HCT116 (cell line): ENCODE data around the gene PJA1. TPM values are rescaled to one million over a fixed set of nuclear protein-coding genes. Genes with fewer than 3 reads are reported as not detected.

ENCODE experiments used
- ATAC-seq: fragments of 200-7000 bp; cut with Tn5 transposase; 2 replicates; pipeline ENCODE4 v1.9.1; 2020; ENCODE audit warnings: mild to moderate bottlenecking, moderate library complexity
- BruUV-seq: library from RNA; stranded (reverse); fragments of 400-500 nt; replicated peaks from 2 replicates; lab custom pipeline; 2021; lab: Mats Ljungman, UMichigan
- CTCF ChIA-PET: fragments of 300-600 bp; sonication (Branson Sonifier 250); formaldehyde crosslinking; loops from one replicate; lab custom pipeline; 2021; ENCODE audit warnings: antibody characterized with exemption; lab: Charles Lee
- POLR2A ChIA-PET: fragments of 300-600, 350-600 bp; sonication (Branson Sonifier 250); formaldehyde crosslinking; loops from one replicate; lab custom pipeline; 2021; ENCODE audit warnings: antibody characterized with exemption; lab: Charles Lee
- RAD21 ChIA-PET, 2 experiments: fragments of 300-600 bp; sonication (Branson Sonifier 250); formaldehyde crosslinking; loops; one replicate each; lab custom pipeline; 2023; ENCODE audit warnings: low total read pairs in 2 of 2; ENCODE audit not compliant: uncharacterized antibody in 2 of 2, unreplicated experiment in 2 of 2, low non-redundant PET in 1 of 2; lab: Charles Lee
- DNase-seq: peaks from one replicate; pipeline ENCODE4 v3.0.0-alpha.2; 2010; ENCODE audit warnings: low read depth, low spot score
- H2AFZ ChIP-seq: fragments of 200-600 bp; shearing (Covaris generic), sonication (generic); 2 replicates; pipeline ENCODE4 v1.6.1; 2017; ENCODE audit warnings: low read depth, mixed run types, mixed read lengths, antibody characterized with exemption, low read length; ENCODE audit not compliant: poor library complexity, severe bottlenecking
- H3K27ac ChIP-seq: 2 replicates; pipeline ENCODE4 v1.5.1; 2012; ENCODE audit warnings: low read depth, low read length
- H3K27me3 ChIP-seq: fragments of 200-600 bp; sonication (generic); 2 replicates; pipeline ENCODE4 v1.6.1; 2016; ENCODE audit warnings: mixed run types, low read length, mixed read lengths; ENCODE audit not compliant: insufficient read depth
- H3K36me3 ChIP-seq, 2 experiments: fragments of 200-500 bp in 1 of 2; fragments of 200-600 bp in 1 of 2; sonication (Bioruptor generic) in 1 of 2; sonication (generic) in 1 of 2; 2 replicates each; pipeline versions ENCODE4 v1.5.1 to v1.6.1; 2014 to 2016; ENCODE audit warnings: low read length in 2 of 2, inconsistent platforms in 1 of 2, mixed read lengths in 1 of 2, mixed run types in 1 of 2; ENCODE audit not compliant: insufficient read depth in 2 of 2, control insufficient read depth in 1 of 2
- H3K4me1 ChIP-seq, 2 experiments: fragments of 200-600 bp in 1 of 2; sonication (generic) in 1 of 2; 2 replicates each; pipeline versions ENCODE4 v1.5.1 to v1.6.1; 2012 to 2017; ENCODE audit warnings: low read length in 2 of 2, inconsistent platforms in 1 of 2, mild to moderate bottlenecking in 1 of 2, mixed read lengths in 1 of 2, mixed run types in 1 of 2, moderate library complexity in 1 of 2; ENCODE audit not compliant: insufficient read depth in 2 of 2, control insufficient read depth in 1 of 2
- H3K4me2 ChIP-seq: fragments of 200-600 bp; sonication (generic); 2 replicates; pipeline ENCODE4 v1.6.1; 2017; ENCODE audit warnings: mixed run types, low read length, mixed read lengths
- H3K4me3 ChIP-seq, 2 experiments: fragments of 200-600 bp in 1 of 2; sonication (generic) in 1 of 2; replicated peaks in 1 of 2; 2 replicates each; pipeline ENCODE4 v1.5.1; 2011 to 2016; ENCODE audit warnings: low read length in 2 of 2, control low read depth in 1 of 2, low read depth in 1 of 2, mild to moderate bottlenecking in 1 of 2, mixed read lengths in 1 of 2, mixed run types in 1 of 2
- H3K79me2 ChIP-seq: fragments of 200-600 bp; sonication (generic); 2 replicates; pipeline ENCODE4 v1.6.1; 2017; ENCODE audit warnings: mild to moderate bottlenecking, mixed run types, low read length, moderate library complexity, mixed read lengths; ENCODE audit not compliant: insufficient read depth
- H3K9ac ChIP-seq: fragments of 200-600 bp; sonication (generic); 2 replicates; pipeline ENCODE4 v1.6.1; 2016; ENCODE audit warnings: low read length, mixed read lengths
- H3K9me2 ChIP-seq: fragments of 200-600 bp; sonication (generic), shearing (Covaris generic); 2 replicates; pipeline ENCODE4 v1.6.1; 2017; ENCODE audit warnings: mixed run types, mild to moderate bottlenecking, moderate library complexity; ENCODE audit not compliant: insufficient read depth
- H3K9me3 ChIP-seq, 2 experiments: fragments of 200-500 bp in 1 of 2; fragments of 200-600 bp in 1 of 2; sonication (Bioruptor generic) in 1 of 2; sonication (generic) in 1 of 2; 2 replicates each; pipeline ENCODE4 v1.6.1; 2014 to 2017; ENCODE audit warnings: low read length in 2 of 2, mixed read lengths in 2 of 2, inconsistent platforms in 1 of 2, low read depth in 1 of 2, mild to moderate bottlenecking in 1 of 2, mixed run types in 1 of 2, moderate library complexity in 1 of 2; ENCODE audit not compliant: control insufficient read depth in 1 of 2, insufficient read depth in 1 of 2
- H4K20me1 ChIP-seq: fragments of 200-600 bp; sonication (generic), shearing (Covaris generic); 2 replicates; pipeline ENCODE4 v1.6.1; 2017; ENCODE audit warnings: mixed run types, mild to moderate bottlenecking, moderate library complexity; ENCODE audit not compliant: insufficient read depth
- ATF3 ChIP-seq: IDR thresholded peaks from 2 replicates; pipeline ENCODE4 v1.6.1; 2012
- CEBPB ChIP-seq: IDR thresholded peaks from 2 replicates; pipeline ENCODE4 v1.6.1; 2012; ENCODE audit warnings: low read depth
- EGR1 ChIP-seq: IDR thresholded peaks from 2 replicates; pipeline ENCODE4 v1.6.1; 2012; ENCODE audit warnings: low read depth
- ELF1 ChIP-seq: IDR thresholded peaks from 2 replicates; pipeline ENCODE4 v1.6.1; 2012; ENCODE audit warnings: low read depth, borderline replicate concordance
- EZH2phosphoT487 ChIP-seq: fragments of 200-600 bp; IDR thresholded peaks from 2 replicates; pipeline ENCODE4 v1.6.1; 2018; ENCODE audit warnings: antibody characterized with exemption, borderline replicate concordance
- FOSL1 ChIP-seq: IDR thresholded peaks from 2 replicates; pipeline ENCODE4 v1.6.1; 2012; ENCODE audit warnings: low read depth
- JUND ChIP-seq: IDR thresholded peaks from 2 replicates; pipeline ENCODE4 v1.6.1; 2012
- POLR2A ChIP-seq: IDR thresholded peaks from 2 replicates; pipeline ENCODE4 v1.7.0; 2011; ENCODE audit warnings: borderline replicate concordance; ENCODE audit not compliant: insufficient read depth, insufficient read length; ENCODE audit errors: extremely low read depth
- POLR2AphosphoS5 ChIP-seq: IDR thresholded peaks from 2 replicates; pipeline ENCODE4 v1.6.1; 2011; ENCODE audit warnings: mild to moderate bottlenecking, low read depth, low read length, moderate library complexity
- RAD21 ChIP-seq: IDR thresholded peaks from 2 replicates; pipeline ENCODE4 v1.6.1; 2012; ENCODE audit warnings: low read depth, mild to moderate bottlenecking
- REST ChIP-seq: IDR thresholded peaks from 2 replicates; pipeline ENCODE4 v1.6.1; 2012; ENCODE audit warnings: low read depth
- SRF ChIP-seq: IDR thresholded peaks from 2 replicates; pipeline ENCODE4 v1.6.1; 2012; ENCODE audit warnings: low read depth
- ZBTB33 ChIP-seq: IDR thresholded peaks from 2 replicates; pipeline ENCODE4 v1.6.1; 2011; ENCODE audit warnings: mild to moderate bottlenecking, low read length, moderate library complexity; ENCODE audit not compliant: insufficient replicate concordance; ENCODE audit errors: extremely low read depth
- ZFX ChIP-seq: fragments of 450-650 bp; IDR thresholded peaks from 2 replicates; pipeline ENCODE4 v1.6.1; 2017
- ZNF274 ChIP-seq: fragments of 200-500 bp; sonication (Bioruptor generic); IDR thresholded peaks from 2 replicates; pipeline ENCODE4 v1.6.1; 2014; ENCODE audit warnings: mild to moderate bottlenecking, low read depth, low read length, inconsistent platforms
- intact Hi-C: fragments of 100-400 bp; cut with micrococcal nuclease; formaldehyde crosslinking; loops from 2 replicates; pipeline ENCODE4 v1.10.0; 2022
- total RNA-seq: library from RNA; stranded (reverse); gene quantifications from one replicate; pipeline ENCODE4 v1.2.1, GENCODE V29; 2021; ENCODE audit not compliant: unreplicated experiment

Gene PJA1
- total RNA-seq, 1 experiment from 2014 or later, result 15.7 TPM

- Histone ChIP-seq H3K27me3 (no peaks in the 10 kb centered on the region), H3K4me1 (no peaks in the 10 kb centered on the region), H4K20me1 (no peaks in the 10 kb centered on the region), H3K9me2 (no peaks in the 10 kb centered on the region), H3K36me3 (no peaks in the 10 kb centered on the region), H3K9ac (no peak overlapping the region), H3K4me2 (no peak overlapping the region), H3K9me3 (no peaks in the 10 kb centered on the region), H3K27ac (no peak overlapping the region), H3K79me2 (no peaks in the 10 kb centered on the region), H3K4me3 (no peak overlapping the region), H2AFZ (no peak overlapping the region)
- POLR2A ChIA-PET, result no interaction called here
- RAD21 ChIA-PET, result no interaction called here
- DNase-seq, result no peak
- CTCF ChIA-PET, result no interaction called here
- intact Hi-C loops, result no loop called here
- no TSS peak for BruUV-seq
- TF ChIP-seq POLR2AphosphoS5, result no peak
- TF ChIP-seq FOSL1, result no peak
- TF ChIP-seq EGR1, result no peak
- TF ChIP-seq RAD21, result no peak
- no peak for TF ChIP-seq ZFX
- ATAC-seq, result no peak
Measured at GRCh38 chrX:69214463-69214862, 49.2 kb upstream of the PJA1 start.

- no peak overlapping the region for H3K27ac ChIP-seq
- intact Hi-C loops, result no loop called here
- H4K20me1 ChIP-seq, result no peaks in the 10 kb centered on the region
- H3K36me3 ChIP-seq, result no peaks in the 10 kb centered on the region
- no peak overlapping the region for H2AFZ ChIP-seq
- no peaks in the 10 kb centered on the region for H3K9me2 ChIP-seq
- no peak overlapping the region for H3K9ac ChIP-seq
- no peaks in the 10 kb centered on the region for H3K27me3 ChIP-seq
- CTCF ChIA-PET, result no interaction called here
- TF ChIP-seq FOSL1 (no peak), RAD21 (no peak), EZH2phosphoT487 (no peak), REST (no peak), ZNF274 (no peak), CEBPB (no peak), ELF1 (no peak), ZBTB33 (no peak), JUND (no peak), ZFX (no peak), POLR2AphosphoS5 (no peak), POLR2A (no peak), ATF3 (no peak), SRF (no peak)
- TF ChIP-seq, all 23 proteins: peak for 0
- ATAC-seq (no peak), DNase-seq (no peak)
- BruUV-seq, result no TSS peak
- Histone ChIP-seq H3K79me2 (no peaks in the 10 kb centered on the region), H3K4me1 (no peaks in the 10 kb centered on the region), H3K9me3 (no peaks in the 10 kb centered on the region), H3K4me3 (no peak overlapping the region), H3K4me2 (no peak overlapping the region)
- ChIA-PET RAD21 (no interaction called here), POLR2A (no interaction called here)
Measured at GRCh38 chrX:69211701-69212100, 46.4 kb upstream of the PJA1 start.
